Activated CD4-positive, alpha-beta memory T cell treated with anti-CD3 and anti-CD28 coated beads, Interleukin-2, amount 10 ng/mL, durations not matched to agents 7 days and 5 days (primary cell): Measurements from ENCODE around the gene C9orf72. TPM values are rescaled to one million over a fixed set of nuclear protein-coding genes. Genes with fewer than 3 reads are reported as not detected.
"Not testable (repeated sequence)": the region's sequence is repeated elsewhere in the genome, so short reads cannot be mapped to it uniquely, and the experiment has no call there.

Source experiments
- CTCF ChIA-PET: fragments of 350-600 bp; sonication (Branson Sonifier 250); formaldehyde crosslinking; loops from one replicate; lab custom pipeline; 2021; ENCODE audit warnings: antibody characterized with exemption, inconsistent platforms; lab: Charles Lee
- POLR2A ChIA-PET: fragments of 350-600 bp; sonication (Branson Sonifier 250); formaldehyde crosslinking; loops from one replicate; lab custom pipeline; 2021; ENCODE audit warnings: antibody characterized with exemption; lab: Charles Lee
- DNase-seq: peaks from one replicate; pipeline ENCODE4 v3.0.0-alpha.2; 2020
- H3K27ac Mint-ChIP-seq: one replicate; pipeline ENCODE4 v1.8.0; 2021; ENCODE audit warnings: mild to moderate bottlenecking, mixed read lengths
- H3K27me3 Mint-ChIP-seq: one replicate; pipeline ENCODE4 v1.8.0; 2021; ENCODE audit warnings: mixed read lengths
- H3K36me3 Mint-ChIP-seq: one replicate; pipeline ENCODE4 v1.8.0; 2021; ENCODE audit warnings: low read depth, mixed read lengths
- H3K4me1 Mint-ChIP-seq: one replicate; pipeline ENCODE4 v1.8.0; 2021; ENCODE audit warnings: mixed read lengths
- H3K4me3 Mint-ChIP-seq: one replicate; pipeline ENCODE4 v1.8.0; 2021; ENCODE audit warnings: mild to moderate bottlenecking, mixed read lengths
- H3K9me3 Mint-ChIP-seq: one replicate; pipeline ENCODE4 v1.8.0; 2021; ENCODE audit warnings: mixed read lengths
- total RNA-seq, 2 experiments: library from RNA; stranded (reverse); gene quantifications; one replicate each; pipeline ENCODE4 v1.2.3, GENCODE V29; 2021

Gene C9orf72
- total RNA-seq, 2 experiments from 2014 or later, result 9.9 to 10.6 TPM

DNA sequence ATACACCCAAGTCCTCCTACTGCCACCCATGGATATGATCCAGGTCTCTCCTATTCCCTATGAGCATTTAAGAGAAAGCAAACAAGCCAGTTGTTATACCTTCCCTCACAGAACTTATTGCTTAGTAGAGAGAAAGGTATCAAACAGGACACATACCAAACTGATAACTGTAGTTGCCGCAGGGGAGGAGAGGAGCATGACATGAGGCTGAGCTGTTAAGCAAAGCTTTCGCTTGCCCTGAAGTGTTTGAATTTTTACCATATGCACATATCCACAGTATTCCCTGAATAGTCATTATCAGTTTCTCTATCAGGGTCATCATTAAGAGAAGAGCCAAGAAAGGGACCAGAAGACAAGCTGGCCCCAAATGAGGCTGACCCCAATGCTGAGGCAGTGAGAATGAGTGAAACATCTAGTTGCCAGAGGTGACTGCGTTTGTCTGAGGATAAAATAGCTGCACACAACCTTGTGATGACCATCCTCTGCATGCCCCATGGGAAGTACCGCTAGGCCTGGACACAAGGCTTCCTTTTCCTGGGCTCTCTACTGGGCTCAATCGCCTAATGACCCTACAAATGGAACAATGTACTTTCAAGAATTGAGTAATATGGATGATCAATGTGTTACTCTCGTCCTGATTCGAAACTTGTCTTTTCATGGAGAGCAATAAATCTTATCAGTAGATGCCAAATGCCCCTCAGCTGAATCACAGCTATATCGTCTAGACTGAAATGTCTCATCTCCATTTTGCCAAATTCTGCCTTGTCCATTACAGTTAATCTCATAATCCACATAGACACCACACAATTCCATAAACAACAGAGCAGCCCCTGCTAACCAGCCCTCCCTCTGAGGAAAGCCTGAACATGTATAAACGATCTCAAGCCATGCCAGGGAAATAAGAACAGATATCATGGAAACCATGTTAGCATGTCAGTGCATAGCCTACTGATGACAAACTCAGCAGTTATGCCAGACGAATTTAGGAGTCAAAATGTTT lies 53.5 kb downstream of the C9orf72 start:
- CTCF ChIA-PET, result interaction anchor here (0.6 kb wide), 1 partner anchor 40 kb away, joined by 3 read pairs; no protein-coding TSS in a partner anchor
- Mint-ChIP-seq H3K36me3 (no peaks in the 10 kb centered on the region), H3K4me1 (no peaks in the 10 kb centered on the region), H3K27ac (no peak overlapping the region), H3K27me3 (peaks cover 8% of the 10 kb centered on the region), H3K9me3 (no peaks in the 10 kb centered on the region), H3K4me3 (no peak overlapping the region)
- DNase-seq, result no peak
- POLR2A ChIA-PET, result no interaction called here

DNA sequence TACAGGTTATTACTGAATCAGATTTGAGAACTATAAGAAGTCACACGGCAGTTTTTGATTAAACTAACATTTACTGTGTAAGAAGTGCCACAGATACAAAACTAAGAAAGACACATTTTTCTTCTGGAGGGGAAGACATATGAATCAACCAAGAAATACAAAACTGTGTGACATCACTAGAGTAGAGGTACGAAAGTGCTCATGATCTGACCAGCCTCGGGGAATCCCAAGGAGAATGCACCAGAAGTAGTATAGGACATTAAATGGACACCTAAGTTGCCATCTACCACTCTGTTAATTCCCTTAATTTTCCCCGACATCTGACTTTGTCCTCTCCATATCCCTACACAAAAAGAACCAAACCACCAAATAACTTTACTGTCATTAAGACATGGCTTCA lies 54.5 kb downstream of the C9orf72 start:
- no peak for DNase-seq
- no peaks in the 10 kb centered on the region for H3K4me1 Mint-ChIP-seq
- H3K27ac Mint-ChIP-seq, result no peak overlapping the region
- no peaks in the 10 kb centered on the region for H3K9me3 Mint-ChIP-seq
- ChIA-PET POLR2A (no interaction called here), CTCF (no interaction called here)
- H3K4me3 Mint-ChIP-seq, result no peak overlapping the region
- H3K36me3 Mint-ChIP-seq, result no peaks in the 10 kb centered on the region
- peaks cover 3% of the 10 kb centered on the region for H3K27me3 Mint-ChIP-seq

GRCh38 chr9:27518006-27518405 lies 55.3 kb downstream of the C9orf72 start:
- no peaks in the 10 kb centered on the region for H3K27me3 Mint-ChIP-seq
- no peaks in the 10 kb centered on the region for H3K4me1 Mint-ChIP-seq
- H3K36me3 Mint-ChIP-seq, result no peaks in the 10 kb centered on the region
- no peak overlapping the region for H3K4me3 Mint-ChIP-seq
- ChIA-PET POLR2A (no interaction called here), CTCF (no interaction called here)
- DNase-seq, result no peak
- no peaks in the 10 kb centered on the region for H3K9me3 Mint-ChIP-seq
- H3K27ac Mint-ChIP-seq, result no peak overlapping the region

DNA sequence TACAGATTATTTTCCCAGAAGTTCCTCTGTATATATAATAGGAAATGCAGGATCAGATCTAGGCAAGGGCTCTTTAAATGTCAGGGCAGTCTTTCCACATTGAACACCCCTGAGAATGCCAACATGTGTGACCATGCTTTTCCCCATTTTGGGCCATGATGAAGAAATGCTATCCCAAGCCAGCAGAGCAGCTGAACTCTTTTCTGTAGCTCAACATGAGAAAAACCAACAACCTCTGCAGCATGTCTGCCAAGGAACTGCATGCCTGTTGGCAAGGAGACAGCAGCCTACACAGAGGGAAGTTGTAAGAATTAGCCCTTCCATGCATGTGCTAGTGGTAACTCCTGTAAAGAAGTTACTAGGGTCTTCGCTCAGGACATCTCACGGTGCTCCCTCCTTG lies 58.7 kb downstream of the C9orf72 start:
- CTCF ChIA-PET, result interaction anchor here (1.8 kb wide), 1 partner anchor 15 kb away, joined by 6 read pairs; the partner anchor contains the start of gene MOB3B
- Mint-ChIP-seq H3K27ac (no peak overlapping the region), H3K4me1 (no peaks in the 10 kb centered on the region), H3K27me3 (no peaks in the 10 kb centered on the region), H3K4me3 (no peak overlapping the region), H3K36me3 (no peaks in the 10 kb centered on the region), H3K9me3 (no peaks in the 10 kb centered on the region)
- DNase-seq, result no peak
- POLR2A ChIA-PET, result no interaction called here

DNA sequence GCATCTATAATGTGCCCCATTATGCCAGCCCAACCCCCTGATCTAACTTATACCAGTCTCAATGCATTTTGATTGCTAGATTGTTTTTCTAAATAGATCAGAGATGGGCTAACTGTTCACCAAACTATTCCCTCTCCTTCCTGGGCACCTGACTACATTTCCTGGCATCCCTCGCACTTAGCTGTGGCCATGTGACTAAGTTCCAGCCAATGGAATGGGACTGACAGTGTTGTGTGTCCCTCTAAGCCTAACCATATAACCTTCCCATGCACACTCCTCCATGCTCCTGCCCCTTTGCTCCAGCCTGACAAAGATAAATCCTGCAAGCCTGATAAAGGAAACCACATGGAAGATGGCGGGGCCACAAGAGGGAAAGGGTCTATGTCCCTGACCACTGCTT lies 61.5 kb downstream of the C9orf72 start:
- no peaks in the 10 kb centered on the region for H3K9me3 Mint-ChIP-seq
- DNase-seq, result no peak
- H3K4me3 Mint-ChIP-seq, result no peak overlapping the region
- no peaks in the 10 kb centered on the region for H3K27me3 Mint-ChIP-seq
- no peaks in the 10 kb centered on the region for H3K36me3 Mint-ChIP-seq
- ChIA-PET CTCF (interaction anchor here (0.9 kb wide), 1 partner anchor 179 kb away, joined by 3 read pairs; no protein-coding TSS in a partner anchor), POLR2A (no interaction called here)
- H3K4me1 Mint-ChIP-seq, result no peaks in the 10 kb centered on the region
- H3K27ac Mint-ChIP-seq, result no peak overlapping the region

DNA sequence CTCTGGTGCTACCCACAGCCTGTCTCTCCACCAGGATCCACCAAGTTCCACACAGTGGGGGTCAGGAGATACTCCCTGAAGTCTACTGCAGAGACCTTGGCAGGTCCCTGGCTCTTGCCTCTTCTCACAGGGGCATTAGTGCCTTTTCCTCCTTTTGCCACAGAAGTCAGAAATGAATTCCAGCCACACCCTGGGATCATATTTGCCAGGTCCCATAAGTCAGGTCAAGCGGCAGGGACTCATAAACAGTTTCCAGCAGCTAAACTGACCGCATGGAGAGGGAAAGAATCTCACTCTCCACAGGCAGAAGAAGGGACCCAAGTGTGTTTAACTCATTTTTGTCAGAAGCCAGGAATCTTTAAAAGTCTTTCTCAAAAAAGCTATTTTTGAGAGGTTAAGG lies 62.5 kb downstream of the C9orf72 start:
- Mint-ChIP-seq H3K4me1 (no peaks in the 10 kb centered on the region), H3K27me3 (no peaks in the 10 kb centered on the region), H3K9me3 (no peaks in the 10 kb centered on the region), H3K36me3 (no peaks in the 10 kb centered on the region), H3K27ac (no peak overlapping the region), H3K4me3 (no peak overlapping the region)
- ChIA-PET POLR2A (no interaction called here), CTCF (interaction anchor here (0.9 kb wide), 1 partner anchor 178 kb away, joined by 3 read pairs; no protein-coding TSS in a partner anchor)
- no peak for DNase-seq

DNA sequence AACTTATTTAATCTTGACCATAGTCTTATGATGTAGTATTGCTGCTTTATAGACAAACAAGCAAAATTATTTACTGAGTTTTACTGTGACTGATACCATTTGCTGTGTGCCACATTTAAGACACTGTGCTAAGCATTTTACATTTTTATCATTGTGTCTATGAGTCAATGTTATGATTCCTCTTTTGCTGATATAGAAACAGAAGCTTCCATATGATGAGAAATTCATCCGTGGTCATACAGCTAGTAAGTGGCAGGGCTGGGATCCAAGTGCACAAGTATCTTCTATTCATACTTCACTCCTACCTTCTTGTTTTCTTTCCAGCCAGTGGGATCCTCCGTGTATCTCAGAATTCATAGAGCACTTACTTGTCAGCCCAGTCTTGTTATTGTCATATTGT lies 66.3 kb downstream of the C9orf72 start:
- DNase-seq, result no peak
- no peaks in the 10 kb centered on the region for H3K36me3 Mint-ChIP-seq
- CTCF ChIA-PET, result no interaction called here
- H3K9me3 Mint-ChIP-seq, result no peaks in the 10 kb centered on the region
- POLR2A ChIA-PET, result no interaction called here
- H3K27ac Mint-ChIP-seq, result no peak overlapping the region
- no peaks in the 10 kb centered on the region for H3K27me3 Mint-ChIP-seq
- H3K4me1 Mint-ChIP-seq, result no peaks in the 10 kb centered on the region
- no peak overlapping the region for H3K4me3 Mint-ChIP-seq

GRCh38 chr9:27505744-27506161 lies 67.5 kb downstream of the C9orf72 start:
- POLR2A ChIA-PET, result no interaction called here
- CTCF ChIA-PET, result no interaction called here
- no peak for DNase-seq
- peaks cover 3% of the 10 kb centered on the region for H3K27me3 Mint-ChIP-seq
- H3K9me3 Mint-ChIP-seq, result no peaks in the 10 kb centered on the region
- H3K27ac Mint-ChIP-seq, result no peak overlapping the region
- peaks cover 2% of the 10 kb centered on the region for H3K4me1 Mint-ChIP-seq
- H3K4me3 Mint-ChIP-seq, result no peak overlapping the region
- H3K36me3 Mint-ChIP-seq, result no peaks in the 10 kb centered on the region

DNA sequence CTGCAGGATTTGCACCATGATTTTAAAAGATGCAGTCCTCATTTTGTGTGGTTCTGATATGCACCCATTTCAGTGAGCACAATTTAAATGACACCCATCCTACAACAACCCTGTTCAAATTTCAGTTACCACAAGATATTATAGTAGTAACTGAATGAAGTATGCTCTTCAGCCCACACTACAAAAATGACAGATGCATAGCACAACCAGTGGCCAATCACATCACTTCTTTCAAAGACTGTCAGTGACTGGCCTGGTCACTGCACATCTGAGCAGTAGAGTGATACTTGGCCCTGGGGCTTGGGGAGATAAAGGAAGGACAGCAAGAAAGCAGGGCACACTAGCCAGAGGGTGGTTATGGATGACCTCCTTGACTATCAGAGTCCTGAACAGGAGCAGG lies 69.0 kb downstream of the C9orf72 start:
- peaks cover 10% of the 10 kb centered on the region for H3K4me1 Mint-ChIP-seq
- H3K27me3 Mint-ChIP-seq, result peaks cover 3% of the 10 kb centered on the region
- ChIA-PET POLR2A (no interaction called here), CTCF (no interaction called here)
- H3K27ac Mint-ChIP-seq, result no peak overlapping the region
- H3K9me3 Mint-ChIP-seq, result no peaks in the 10 kb centered on the region
- H3K36me3 Mint-ChIP-seq, result no peaks in the 10 kb centered on the region
- H3K4me3 Mint-ChIP-seq, result no peak overlapping the region
- no peak for DNase-seq

DNA sequence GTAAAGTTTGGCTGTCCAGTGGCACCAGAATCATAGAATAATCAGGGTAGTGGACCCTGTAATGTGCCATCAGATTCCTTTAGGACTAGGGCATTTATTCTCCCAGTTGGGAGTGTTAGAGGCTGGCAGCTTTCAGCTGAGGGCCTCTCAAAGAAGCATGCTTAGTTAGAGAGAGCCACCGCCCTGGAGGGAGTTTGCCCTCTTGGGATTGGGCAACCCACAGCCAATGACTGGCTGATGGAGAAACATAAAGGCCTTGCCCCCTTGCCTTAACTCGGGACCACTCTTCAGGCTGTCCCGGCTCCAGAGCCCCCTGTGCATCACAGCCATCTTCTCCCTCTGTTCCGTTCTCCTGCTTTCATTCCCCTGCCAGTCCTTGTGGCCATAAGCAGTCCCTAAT lies 69.7 kb downstream of the C9orf72 start:
- H3K4me3 Mint-ChIP-seq, result no peak overlapping the region
- ChIA-PET POLR2A (no interaction called here), CTCF (no interaction called here)
- no peak for DNase-seq
- no peaks in the 10 kb centered on the region for H3K36me3 Mint-ChIP-seq
- no peaks in the 10 kb centered on the region for H3K9me3 Mint-ChIP-seq
- no peak overlapping the region for H3K27ac Mint-ChIP-seq
- peaks cover 13% of the 10 kb centered on the region for H3K4me1 Mint-ChIP-seq
- H3K27me3 Mint-ChIP-seq, result peaks cover 3% of the 10 kb centered on the region

DNA sequence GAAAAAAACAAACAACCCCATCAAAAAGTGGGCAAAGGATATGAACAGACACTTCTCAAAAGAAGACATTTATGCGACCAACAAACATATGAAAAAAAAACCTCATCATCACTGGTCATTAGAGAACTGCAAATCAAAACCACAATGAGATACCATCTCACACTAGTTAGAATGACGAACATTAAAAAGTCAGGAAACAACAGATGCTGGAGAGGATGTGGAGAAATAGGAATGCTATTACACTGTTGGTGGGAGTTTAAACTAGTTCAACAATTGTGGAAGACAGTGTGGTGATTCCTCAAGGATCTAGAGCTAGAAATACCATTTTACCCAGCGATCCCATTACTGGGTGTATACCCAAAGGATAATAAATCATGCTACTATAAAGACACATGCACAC lies 72.4 kb downstream of the C9orf72 start:
- CTCF ChIA-PET, H3K36me3 Mint-ChIP-seq, POLR2A ChIA-PET, H3K9me3 Mint-ChIP-seq, H3K27ac Mint-ChIP-seq, H3K27me3 Mint-ChIP-seq, H3K4me3 Mint-ChIP-seq, DNase-seq: not testable (repeated sequence)
- H3K4me1 Mint-ChIP-seq, result peaks cover 13% of the 10 kb centered on the region

DNA sequence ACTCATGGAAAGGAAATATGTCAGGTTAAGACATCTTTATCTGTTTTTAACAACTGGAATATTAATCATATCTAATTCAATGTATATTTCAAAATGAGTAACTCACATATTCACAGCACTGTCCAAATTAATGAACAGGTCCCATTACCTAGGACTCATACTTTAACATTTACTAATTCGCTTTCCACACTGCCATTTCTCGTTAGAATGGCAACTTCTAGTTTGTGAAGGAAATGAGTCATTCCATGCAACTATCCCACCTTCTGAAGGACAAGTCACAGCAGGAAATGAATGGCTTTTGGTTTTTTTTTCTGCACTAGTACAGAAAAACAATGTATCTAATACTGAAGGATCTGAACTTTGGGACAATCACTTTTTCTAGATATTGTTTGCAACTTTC lies 73.8 kb downstream of the C9orf72 start:
- Mint-ChIP-seq H3K27me3 (peaks cover 3% of the 10 kb centered on the region), H3K36me3 (no peaks in the 10 kb centered on the region), H3K27ac (no peak overlapping the region), H3K4me1 (peaks cover 13% of the 10 kb centered on the region), H3K9me3 (peaks cover 2% of the 10 kb centered on the region), H3K4me3 (no peak overlapping the region)
- POLR2A ChIA-PET, result no interaction called here
- CTCF ChIA-PET, result no interaction called here
- DNase-seq, result no peak

- Mint-ChIP-seq H3K4me1 (peaks cover 13% of the 10 kb centered on the region), H3K27ac (no peak overlapping the region), H3K27me3 (peaks cover 3% of the 10 kb centered on the region), H3K36me3 (no peaks in the 10 kb centered on the region), H3K4me3 (no peak overlapping the region), H3K9me3 (peaks cover 5% of the 10 kb centered on the region)
- ChIA-PET POLR2A (interaction anchor here (1.2 kb wide), 1 partner anchor 120 kb away, joined by 3 read pairs; no protein-coding TSS in a partner anchor), CTCF (no interaction called here)
- DNase-seq, result no peak
These were observed 75.3 kb downstream of the C9orf72 start for GRCh38 chr9:27497883-27498417.
